Endothelial cell of umbilical vein (primary cell): ENCODE data around the gene ZSCAN5A.

ENCODE experiments used
- POLR2A ChIP-seq: IDR thresholded peaks from 2 replicates; pipeline ENCODE4 v1.6.1; 2012; ENCODE audit warnings: low read depth, mild to moderate bottlenecking, control low read depth, low read length
- TF ChIP-seq, protein P1 (sequence below), 2 donors: IDR thresholded peaks; 1 replicate in 1 of 2; 2 replicates in 1 of 2; pipeline ENCODE4 v1.5.1; 2011; ENCODE audit warnings: low read length in 2 of 2, mild to moderate bottlenecking in 2 of 2, moderate library complexity in 2 of 2, control low read depth in 1 of 2, inconsistent platforms in 1 of 2, low read depth in 1 of 2; ENCODE audit not compliant: insufficient read depth in 1 of 2; ENCODE audit errors: extremely low read depth in 1 of 2

DNA sequence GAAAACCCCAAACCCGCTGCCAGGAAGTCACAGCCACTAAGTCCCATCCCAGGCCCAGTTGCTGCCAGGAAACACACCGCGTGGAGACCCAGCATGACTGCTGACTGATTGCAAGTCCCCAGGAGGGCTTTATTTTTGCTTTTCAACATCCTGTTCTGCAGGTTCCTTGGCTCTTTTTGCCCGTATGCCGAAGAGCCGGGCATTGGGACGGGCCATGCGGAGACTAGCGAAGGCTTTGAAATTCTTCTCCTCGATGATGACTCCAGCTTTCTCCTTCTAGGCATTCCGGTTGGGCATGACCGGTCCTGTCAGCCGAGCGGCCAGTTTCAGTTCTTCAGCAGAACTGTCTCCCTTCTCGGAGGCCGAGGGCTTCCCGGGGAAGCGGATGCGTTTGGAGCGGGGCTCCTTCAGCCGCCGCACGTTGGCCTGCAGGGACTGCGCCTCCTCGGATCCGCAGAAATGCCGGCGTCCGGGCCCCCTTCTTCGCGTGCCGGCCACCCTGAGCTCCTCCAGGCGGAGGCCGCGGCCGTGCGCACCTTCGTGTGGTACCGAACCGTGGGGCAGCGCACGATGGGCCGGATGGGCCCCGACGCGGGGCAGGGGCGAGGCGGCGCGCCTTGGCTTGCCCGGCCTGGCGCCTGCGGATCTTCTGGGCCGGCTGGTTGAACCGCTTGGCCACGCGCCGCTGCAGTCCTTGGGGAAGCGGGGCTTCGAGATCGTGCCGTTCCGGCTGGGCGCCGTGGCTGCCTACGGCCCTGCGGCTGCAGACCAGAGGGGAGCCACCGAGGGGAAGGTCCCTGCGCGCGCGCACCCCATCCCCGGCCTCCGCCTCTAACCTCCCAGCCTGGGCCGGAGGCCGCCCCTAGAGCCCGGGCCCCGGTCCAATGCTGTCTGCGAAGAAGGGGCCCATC lies 97.3 kb downstream of the ZSCAN5A start:
- no peak for TF ChIP-seq POLR2A
- TF ChIP-seq, protein P1, sequence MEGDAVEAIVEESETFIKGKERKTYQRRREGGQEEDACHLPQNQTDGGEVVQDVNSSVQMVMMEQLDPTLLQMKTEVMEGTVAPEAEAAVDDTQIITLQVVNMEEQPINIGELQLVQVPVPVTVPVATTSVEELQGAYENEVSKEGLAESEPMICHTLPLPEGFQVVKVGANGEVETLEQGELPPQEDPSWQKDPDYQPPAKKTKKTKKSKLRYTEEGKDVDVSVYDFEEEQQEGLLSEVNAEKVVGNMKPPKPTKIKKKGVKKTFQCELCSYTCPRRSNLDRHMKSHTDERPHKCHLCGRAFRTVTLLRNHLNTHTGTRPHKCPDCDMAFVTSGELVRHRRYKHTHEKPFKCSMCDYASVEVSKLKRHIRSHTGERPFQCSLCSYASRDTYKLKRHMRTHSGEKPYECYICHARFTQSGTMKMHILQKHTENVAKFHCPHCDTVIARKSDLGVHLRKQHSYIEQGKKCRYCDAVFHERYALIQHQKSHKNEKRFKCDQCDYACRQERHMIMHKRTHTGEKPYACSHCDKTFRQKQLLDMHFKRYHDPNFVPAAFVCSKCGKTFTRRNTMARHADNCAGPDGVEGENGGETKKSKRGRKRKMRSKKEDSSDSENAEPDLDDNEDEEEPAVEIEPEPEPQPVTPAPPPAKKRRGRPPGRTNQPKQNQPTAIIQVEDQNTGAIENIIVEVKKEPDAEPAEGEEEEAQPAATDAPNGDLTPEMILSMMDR (IDR thresholded peaks at IDR 0.05; ENCODE audit: extremely low read depth in 1 of 2, insufficient read depth in 1 of 2, low read depth in 1 of 2, low read length in 2 of 2): no peak
